Measurements from ENCODE around the gene PREB.
A peak's percentile ranks its signal among the peaks of the same experiment; 100 is the strongest.

Gene PREB

DNA sequence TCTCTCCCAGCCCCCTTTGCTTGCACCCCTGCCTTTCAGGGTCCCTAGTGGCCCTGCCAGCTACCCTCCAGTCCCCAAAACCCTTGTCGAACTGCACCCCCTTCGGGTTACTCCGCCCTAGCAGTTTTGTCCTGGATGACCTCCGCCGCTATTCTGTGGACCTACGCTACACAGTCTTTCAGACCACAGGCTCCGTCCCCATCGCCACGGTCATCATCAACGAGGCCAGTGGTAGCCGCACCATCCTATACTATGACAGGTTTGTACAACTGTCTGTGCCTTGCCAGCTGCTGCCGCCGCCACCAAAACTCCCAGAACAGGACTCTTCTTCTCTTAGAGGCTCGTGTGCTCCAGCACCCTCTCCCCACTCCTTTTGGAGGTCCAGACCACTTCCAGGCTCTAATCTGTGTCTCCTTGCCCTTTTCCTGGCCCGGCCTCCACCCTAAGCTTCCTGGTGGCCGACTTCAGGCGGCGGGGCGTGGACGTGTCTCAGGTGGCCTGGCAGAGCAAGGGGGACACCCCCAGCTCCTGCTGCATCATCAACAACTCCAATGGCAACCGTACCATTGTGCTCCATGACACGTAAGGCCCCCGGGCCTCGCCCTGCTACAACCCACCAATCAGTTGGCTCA lies 40.0 kb downstream of the PREB start:
- no peak for DNase-seq

GRCh38 chr2:27093430-27094352 lies 40.7 kb downstream of the PREB start:
- no peak for DNase-seq

DNA sequence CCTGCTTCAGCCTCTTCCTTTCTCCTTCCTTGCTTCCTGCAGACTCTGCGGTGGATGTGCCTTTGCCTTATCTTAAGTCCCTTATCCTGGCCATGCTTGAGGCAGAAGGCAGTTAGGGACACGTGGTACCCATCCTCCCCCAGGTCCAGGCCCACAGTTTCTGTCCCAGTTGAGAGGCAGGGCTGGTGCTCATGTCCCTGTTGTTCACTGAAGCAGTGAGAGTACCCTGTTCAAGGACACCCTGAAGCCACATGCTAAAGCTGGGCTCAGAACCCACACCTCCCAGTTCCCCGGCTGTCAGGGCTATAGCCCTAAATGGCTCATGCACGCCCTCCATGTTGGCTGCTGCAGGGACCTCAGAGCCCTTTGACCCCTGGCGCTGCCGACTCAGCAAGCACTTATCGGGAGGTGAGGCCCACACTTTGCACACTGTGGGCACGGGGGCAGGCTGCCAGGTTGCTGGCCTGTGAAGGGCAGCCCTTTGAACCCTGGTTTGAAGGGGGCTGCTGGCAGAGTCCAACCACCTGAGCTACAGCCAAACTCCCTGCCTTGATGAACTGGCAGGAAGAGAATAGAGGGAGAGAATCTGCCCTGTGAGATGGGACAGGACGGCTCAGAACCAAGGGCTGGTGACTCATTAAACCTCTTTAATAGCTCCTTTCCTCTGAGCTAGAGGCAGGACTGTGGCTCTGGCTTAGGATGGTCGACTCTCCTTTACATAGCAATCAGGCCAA lies 41.6 kb downstream of the PREB start:
- DNase-seq = peak; percentile 86

- no peak for DNase-seq
These were observed 42.4 kb downstream of the PREB start for GRCh38 chr2:27091746-27092695.

DNA sequence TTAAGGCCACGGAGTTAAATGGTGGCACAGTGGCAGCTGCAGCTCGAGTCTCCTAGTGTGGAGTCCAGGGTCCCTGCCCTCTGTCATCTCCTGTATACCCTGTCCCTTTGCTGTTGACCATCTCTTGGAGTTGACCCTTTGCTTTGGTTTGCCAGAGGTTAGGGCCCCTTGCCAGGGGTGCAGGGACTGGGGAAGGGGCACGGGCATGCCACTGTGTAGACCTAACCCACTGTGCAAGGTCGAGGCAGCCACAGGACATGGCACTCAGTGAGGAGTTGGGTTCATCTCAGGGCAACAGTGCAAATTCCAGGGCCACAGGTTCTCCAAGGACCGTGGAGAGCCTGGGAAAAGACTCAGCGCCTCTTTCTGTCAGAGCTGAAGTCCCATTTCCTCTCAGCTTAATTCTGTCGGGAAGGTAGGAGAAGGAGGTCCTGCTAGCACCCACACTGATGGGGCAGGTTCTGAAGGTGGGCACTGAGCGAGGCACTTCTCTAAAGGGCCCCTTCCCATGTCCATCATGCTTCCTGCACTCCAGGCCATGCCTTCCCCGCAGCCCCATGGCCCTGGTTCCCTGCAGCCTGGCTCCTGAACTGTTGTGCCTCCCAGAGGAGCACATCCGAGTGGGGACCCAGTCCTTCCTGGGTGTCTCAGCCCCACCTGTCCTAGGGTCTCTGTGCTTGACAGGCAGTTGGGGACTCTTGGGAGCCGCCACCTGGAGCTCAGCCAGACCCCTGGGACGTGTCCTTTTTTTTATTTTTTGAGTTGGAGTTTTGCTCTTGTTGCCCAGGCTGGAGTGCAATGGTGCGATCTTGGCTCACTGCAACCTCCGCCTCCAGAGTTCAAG lies 45.1 kb downstream of the PREB start:
- no peak for DNase-seq

- DNase-seq = peak; percentile 31
These were observed 45.8 kb downstream of the PREB start for GRCh38 chr2:27088634-27089033.

GRCh38 chr2:27087823-27088410 lies 46.5 kb downstream of the PREB start:
- DNase-seq = no peak

GRCh38 chr2:27086724-27087593 lies 47.5 kb downstream of the PREB start, which contains the start of gene KHK:
TSS of gene KHK (plus strand) at chr2:27086772. CDS start at chr2:27087260, 488 bp downstream.
- no peak for DNase-seq

DNA sequence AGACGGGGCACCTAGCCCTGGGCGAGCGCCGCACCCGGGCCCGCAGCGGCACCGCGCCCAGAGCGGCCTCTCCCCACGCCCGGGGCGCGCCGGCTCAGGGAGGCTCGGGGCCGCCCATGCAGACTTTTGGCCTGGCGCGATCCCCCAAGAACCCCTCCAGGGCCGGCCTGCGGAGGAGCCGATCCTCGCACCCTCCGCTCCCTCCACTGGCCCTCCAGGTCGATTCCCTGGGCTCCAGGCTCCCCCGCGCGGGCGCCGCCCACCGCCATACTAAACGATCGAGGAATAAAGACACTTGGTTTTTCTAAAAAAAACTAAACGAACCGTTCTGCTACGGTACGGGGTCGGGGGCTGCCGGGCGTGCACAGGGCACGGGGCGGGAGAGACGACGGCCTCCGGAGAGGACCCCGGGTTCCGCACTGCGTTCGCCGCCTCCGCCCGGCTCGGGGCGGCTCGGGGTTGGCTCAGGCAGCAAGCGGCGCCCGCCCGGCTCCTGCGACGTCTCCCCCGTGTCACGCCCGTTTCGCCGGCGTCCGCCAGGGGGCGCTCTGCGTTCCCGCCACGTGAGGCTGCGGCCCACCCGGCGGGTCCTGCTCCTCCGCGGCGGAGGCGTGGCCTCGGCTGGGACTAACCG lies 48.2 kb downstream of the PREB start:
- DNase-seq = peak; percentile 97

DNA sequence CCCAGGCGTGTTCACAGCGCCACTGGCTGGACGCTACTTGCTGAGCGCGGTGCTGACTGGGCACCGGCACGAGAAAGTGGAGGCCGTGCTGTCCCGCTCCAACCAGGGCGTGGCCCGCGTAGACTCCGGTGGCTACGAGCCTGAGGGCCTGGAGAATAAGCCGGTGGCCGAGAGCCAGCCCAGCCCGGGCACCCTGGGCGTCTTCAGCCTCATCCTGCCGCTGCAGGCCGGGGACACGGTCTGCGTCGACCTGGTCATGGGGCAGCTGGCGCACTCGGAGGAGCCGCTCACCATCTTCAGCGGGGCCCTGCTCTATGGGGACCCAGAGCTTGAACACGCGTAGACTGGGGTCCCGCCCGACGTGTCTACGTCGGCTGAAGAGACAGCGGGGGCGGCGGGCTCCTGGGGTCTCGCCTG lies 48.8 kb downstream of the PREB start:
- peak; percentile 85 for DNase-seq

- DNase-seq = no peak
These were observed 49.3 kb downstream of the PREB start for GRCh38 chr2:27085062-27085672.

GRCh38 chr2:27084297-27085061 lies 50.0 kb downstream of the PREB start:
- no peak for DNase-seq

DNA sequence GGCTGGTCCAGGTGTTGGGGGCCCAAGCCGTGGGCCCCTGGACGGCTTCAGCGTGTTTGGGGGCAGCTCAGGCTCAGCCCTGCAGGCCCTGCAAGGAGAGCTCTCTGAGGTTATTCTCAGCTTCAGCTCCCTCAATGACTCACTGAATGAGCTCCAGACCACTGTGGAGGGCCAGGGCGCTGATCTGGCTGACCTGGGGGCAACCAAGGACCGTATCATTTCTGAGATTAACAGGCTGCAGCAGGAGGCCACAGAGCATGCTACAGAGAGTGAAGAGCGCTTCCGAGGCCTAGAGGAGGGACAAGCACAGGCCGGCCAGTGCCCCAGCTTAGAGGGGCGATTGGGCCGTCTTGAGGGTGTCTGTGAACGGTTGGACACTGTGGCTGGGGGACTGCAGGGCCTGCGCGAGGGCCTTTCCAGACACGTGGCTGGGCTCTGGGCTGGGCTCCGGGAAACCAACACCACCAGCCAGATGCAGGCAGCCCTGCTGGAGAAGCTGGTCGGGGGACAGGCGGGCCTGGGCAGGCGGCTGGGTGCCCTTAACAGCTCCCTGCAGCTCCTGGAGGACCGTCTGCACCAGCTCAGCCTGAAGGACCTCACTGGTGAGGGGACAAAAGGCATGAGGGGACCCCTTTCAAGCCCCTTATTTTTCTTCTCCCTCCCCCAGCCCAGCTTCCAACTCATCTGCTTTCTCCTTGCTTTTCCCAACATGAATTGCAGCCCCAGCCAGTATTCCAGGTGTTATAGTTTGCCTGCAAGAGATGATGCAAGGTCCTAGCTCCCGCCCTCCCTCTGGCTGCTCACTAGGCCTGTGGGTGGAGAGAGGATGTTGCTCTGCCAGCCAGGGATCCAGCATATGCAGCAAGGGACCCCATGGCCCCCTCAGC lies 50.8 kb downstream of the PREB start:
- no peak for DNase-seq

DNA sequence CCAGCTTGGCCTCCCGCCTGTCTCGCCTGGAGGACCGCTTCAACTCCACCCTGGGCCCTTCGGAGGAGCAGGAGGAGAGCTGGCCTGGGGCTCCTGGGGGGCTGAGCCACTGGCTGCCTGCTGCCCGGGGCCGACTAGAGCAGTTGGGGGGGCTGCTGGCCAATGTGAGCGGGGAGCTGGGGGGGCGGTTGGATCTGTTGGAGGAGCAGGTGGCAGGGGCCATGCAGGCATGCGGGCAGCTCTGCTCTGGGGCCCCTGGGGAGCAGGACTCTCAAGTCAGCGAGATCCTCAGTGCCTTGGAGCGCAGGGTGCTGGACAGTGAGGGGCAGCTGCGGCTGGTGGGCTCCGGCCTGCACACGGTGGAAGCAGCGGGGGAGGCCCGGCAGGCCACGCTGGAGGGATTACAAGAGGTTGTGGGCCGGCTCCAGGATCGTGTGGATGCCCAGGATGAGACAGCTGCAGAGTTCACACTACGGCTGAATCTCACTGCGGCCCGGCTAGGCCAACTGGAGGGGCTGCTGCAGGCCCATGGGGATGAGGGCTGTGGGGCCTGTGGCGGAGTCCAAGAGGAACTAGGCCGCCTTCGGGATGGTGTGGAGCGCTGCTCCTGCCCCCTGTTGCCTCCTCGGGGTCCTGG lies 51.5 kb downstream of the PREB start:
- no peak for DNase-seq

DNA sequence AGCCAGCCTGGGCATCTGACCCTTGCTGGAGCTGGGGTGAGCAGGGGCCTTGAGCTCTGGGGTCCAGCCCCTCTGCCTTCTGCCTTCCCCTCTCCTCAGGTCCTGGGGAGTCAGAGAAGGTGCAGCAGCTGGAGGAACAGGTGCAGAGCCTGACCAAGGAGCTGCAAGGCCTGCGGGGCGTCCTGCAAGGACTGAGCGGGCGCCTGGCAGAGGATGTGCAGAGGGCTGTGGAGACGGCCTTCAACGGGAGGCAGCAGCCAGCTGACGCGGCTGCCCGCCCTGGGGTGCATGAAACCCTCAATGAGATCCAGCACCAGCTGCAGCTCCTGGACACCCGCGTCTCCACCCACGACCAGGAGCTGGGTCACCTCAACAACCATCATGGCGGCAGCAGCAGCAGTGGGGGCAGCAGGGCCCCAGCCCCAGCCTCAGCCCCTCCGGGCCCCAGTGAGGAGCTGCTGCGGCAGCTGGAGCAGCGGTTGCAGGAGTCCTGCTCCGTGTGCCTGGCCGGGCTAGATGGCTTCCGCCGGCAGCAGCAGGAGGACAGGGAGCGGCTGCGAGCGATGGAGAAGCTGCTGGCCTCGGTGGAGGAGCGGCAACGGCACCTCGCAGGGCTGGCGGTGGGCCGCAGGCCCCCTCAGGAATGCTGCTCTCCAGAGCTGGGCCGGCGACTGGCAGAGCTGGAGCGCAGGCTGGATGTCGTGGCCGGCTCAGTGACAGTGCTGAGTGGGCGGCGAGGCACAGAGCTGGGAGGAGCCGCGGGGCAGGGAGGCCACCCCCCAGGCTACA lies 52.3 kb downstream of the PREB start:
- no peak for DNase-seq
